Kidney tubule cell (primary cell): ENCODE measurements around the gene AGBL3.

Experiments used
- DNase-seq: peaks from one replicate; pipeline ENCODE4 v3.0.0-alpha.2; 2018; ENCODE audit warnings: low spot score

Gene AGBL3

GRCh38 chr7:135147899-135148721 is 161.8 kb downstream of the AGBL3 start, which contains the start of gene TMEM140:
Gene TMEM140, plus strand, starts transcription at chr7:135148072. Its CDS starts 16,370 bp downstream, at chr7:135164442.
- DNase-seq, result peak; percentile 74

GRCh38 chr7:135150072-135150782 is 163.9 kb downstream of the AGBL3 start:
- no peak for DNase-seq

- DNase-seq, result no peak
Observed at GRCh38 chr7:135151132-135151531, 164.8 kb downstream of the AGBL3 start.

GRCh38 chr7:135151533-135151932 is 165.2 kb downstream of the AGBL3 start:
- peak; percentile 80 for DNase-seq

GRCh38 chr7:135152442-135152841 is 166.1 kb downstream of the AGBL3 start:
- peak; percentile 67 for DNase-seq

- no peak for DNase-seq
Observed at GRCh38 chr7:135154734-135155133, 168.4 kb downstream of the AGBL3 start.

- DNase-seq, result no peak
Observed at GRCh38 chr7:135156290-135156689, 170.0 kb downstream of the AGBL3 start.

- no peak for DNase-seq
Observed at GRCh38 chr7:135158141-135158655, 171.9 kb downstream of the AGBL3 start.

- no peak for DNase-seq
Observed at GRCh38 chr7:135158874-135159273, 172.6 kb downstream of the AGBL3 start.

GRCh38 chr7:135159359-135160085 is 173.2 kb downstream of the AGBL3 start:
- DNase-seq, result no peak

- peak; percentile 78 for DNase-seq
Observed at GRCh38 chr7:135160098-135160857, 174.0 kb downstream of the AGBL3 start.

- DNase-seq, result peak; percentile 58
Observed at GRCh38 chr7:135160858-135161653, 174.7 kb downstream of the AGBL3 start.

- no peak for DNase-seq
Observed at GRCh38 chr7:135161669-135162068, 175.4 kb downstream of the AGBL3 start.

GRCh38 chr7:135162382-135163001 is 176.2 kb downstream of the AGBL3 start:
- DNase-seq, result no peak

- DNase-seq, result no peak
Observed at GRCh38 chr7:135164357-135165061, 178.2 kb downstream of the AGBL3 start.

- no peak for DNase-seq
Observed at GRCh38 chr7:135165862-135166261, 179.6 kb downstream of the AGBL3 start.

- DNase-seq, result no peak
Observed at GRCh38 chr7:135166338-135166990, 180.2 kb downstream of the AGBL3 start.

GRCh38 chr7:135167365-135167917 is 181.1 kb downstream of the AGBL3 start:
- no peak for DNase-seq

GRCh38 chr7:135168001-135168400 is 181.7 kb downstream of the AGBL3 start:
- DNase-seq, result peak; percentile 67
